Activated CD8-positive, alpha-beta memory T cell treated with anti-CD3 and anti-CD28 coated beads, Interleukin-2, amount 50 U/mL, for 48 hours (primary cell): Measurements from ENCODE around the gene PPM1B.
"Not testable (repeated sequence)": the region's sequence is repeated elsewhere in the genome, so short reads cannot be mapped to it uniquely, and the experiment has no call there.

Experiments
- DNase-seq: peaks from one replicate; pipeline ENCODE4 v3.0.0-alpha.2; 2020

PPM1B gene

DNA sequence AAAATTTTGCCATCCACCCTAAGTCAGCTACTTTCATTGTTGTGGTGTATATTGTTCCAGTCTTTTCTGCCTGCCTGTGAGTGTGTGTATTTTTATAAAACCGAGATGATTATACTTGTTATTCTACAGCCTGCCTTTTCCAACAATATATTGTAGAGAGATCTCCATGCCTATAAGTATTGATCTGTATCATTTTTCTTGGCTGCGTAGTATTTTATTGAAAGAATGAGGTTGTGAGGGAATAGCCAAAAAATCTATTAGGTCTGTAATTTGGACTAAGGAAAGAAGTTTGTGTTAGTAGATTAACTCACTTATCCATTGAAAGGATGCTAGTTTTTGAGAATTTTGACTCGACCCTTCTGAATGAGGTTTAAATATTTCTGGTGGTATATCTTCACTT, 34.9 kb downstream of the PPM1B start:
- no peak for DNase-seq

DNA sequence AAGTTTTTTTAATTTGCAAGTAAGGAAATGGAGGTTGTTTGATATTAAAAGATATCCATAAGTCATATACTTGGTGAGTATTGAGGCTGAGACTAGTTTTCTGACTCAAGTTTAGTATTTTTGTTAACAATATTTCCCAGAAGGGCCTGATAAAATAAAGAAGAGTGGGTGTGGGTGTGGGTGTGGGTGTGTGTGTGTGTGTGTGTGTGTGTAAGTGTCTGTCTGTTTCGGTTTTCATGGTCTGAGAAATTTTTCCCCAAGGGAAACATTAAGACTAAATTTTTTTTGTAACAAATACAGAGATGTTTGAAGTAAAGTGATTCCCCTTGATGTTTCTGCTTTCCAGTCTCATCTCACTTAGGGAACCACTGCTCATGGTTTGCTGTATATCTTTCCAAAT, 36.5 kb downstream of the PPM1B start:
- DNase-seq = no peak

DNA sequence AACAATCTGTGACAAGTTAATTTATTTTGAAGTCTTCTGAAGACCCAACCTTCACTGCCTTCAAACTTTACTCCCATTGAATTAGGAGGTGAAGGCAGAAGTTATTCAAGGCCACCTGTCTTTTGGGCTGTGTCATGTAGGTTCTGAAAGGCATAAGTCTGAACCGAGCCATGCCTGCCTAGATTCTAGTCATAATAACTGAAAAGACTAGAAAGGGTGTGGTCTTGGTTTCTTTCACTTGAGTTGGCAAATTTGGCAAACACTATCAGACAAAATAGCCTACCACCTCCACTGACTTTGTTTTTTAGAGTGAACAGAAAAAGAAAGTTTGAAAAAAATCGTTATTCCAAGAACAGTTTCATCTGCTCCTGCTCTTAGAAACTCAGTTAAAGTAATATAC, 38.4 kb downstream of the PPM1B start:
- no peak for DNase-seq

DNA sequence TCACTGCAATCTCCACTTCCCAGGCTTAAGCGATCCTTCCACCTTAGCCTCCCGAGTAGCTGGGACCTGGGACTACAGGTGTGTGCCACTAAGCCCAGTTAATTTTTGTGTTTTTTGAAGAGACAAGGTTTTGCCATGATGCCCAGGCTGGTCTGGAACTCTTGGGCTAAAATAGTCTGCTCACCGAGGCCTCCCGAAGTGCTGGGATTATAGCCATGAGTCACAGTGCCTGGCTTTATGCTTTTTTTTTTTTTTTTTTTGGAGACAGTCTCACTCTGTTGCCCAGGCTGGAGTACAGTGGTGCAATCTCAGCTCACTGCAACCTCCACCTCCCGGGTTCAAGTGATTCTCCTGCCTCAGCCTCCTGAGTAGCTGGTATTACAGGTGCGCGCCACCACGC, 39.0 kb downstream of the PPM1B start:
- DNase-seq = not testable (repeated sequence)

DNA sequence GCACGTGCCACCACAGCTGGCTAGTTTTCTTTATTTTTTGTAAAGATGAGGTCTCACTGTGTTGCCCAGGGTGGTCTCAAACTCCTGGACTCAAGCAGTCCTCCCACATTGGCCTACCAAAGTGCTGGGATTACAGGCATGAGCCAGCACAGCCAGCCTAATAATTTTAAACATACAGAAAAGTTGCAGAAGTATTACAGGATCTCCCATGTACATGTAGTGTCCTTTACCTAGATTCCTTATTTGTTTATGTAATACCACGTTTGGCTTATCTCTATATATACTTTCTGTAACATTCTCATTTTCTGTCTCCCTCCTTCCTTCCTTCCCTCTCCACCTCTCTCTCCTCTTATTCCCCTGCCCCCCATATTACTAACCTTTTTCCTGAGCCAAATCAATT, 41.7 kb downstream of the PPM1B start:
- no peak for DNase-seq

DNA sequence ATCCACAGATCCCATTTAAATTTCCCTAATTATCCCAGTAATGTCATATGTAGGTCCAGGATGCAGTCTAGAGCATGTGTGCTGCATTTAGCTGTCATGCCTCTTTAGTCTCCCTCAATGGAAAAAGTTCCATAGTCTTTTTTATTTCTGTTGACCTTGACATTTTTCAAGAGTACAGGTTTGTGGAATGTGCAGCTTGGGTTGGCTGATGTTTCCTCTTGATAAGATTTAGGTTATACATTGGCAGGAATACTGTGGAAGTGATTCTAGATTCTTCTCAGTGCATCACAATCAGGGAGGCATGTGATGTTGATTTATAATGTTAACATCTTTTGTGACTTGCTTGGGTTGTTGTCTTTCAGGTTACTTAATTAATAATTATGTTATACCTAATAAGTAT, 42.5 kb downstream of the PPM1B start:
- no peak for DNase-seq

DNA sequence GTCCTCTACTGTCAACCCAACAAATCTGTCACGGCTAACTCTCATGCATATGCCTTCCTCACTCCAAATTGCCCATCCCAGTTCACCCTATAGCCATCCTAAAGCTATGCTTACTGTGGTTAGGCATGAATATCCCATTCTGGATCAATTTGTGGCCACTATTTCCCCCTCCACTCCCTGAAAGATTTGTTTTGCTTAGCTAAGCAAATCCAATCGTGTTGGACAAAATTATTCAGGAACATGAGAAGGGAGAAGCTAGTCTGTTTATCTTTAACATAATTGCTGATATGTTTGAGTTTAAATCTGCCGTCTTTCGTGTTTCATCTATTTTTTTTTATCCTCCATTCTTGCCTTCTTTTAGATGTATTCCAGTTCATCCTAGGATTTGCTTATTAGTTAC, 43.6 kb downstream of the PPM1B start:
- no peak for DNase-seq

DNA sequence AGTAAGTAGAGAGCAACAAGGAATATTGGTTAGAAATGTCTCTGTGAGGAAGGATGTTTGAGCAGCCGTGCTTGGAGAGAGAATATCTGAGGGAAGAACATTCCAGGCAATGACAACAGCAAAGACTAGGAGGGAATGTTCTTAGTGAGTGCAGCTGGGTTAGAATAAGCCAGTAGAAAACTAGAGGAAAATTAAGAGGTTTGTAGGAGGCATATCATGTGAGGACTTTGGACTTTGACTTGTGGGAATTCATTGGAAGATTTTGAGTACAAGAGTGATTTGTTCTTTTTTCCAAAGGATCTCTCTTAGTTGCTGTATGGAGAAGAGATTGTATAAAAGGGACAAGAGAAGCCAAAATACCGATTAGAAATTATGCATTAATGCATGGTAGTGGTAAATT, 47.2 kb downstream of the PPM1B start:
- DNase-seq = no peak

DNA sequence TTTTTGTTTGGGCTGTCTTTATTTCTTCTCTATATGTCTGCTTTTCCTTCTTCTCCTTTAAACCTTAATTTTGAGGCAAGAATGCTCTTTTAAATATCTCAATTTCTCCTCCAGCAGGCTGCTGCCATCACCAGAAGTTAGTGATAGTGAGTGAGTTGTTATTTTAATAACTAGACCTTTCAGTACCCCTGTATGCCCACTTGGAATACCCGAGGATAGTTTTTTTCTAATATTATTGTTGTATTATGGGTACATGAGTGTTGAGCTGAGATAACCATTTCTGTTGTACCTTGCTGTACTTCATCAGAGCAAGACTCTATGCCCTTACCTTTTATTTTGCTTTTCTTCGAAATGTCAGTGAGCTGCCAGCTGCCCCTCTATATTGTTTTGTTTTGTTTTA, 50.1 kb downstream of the PPM1B start:
- DNase-seq = no peak

DNA sequence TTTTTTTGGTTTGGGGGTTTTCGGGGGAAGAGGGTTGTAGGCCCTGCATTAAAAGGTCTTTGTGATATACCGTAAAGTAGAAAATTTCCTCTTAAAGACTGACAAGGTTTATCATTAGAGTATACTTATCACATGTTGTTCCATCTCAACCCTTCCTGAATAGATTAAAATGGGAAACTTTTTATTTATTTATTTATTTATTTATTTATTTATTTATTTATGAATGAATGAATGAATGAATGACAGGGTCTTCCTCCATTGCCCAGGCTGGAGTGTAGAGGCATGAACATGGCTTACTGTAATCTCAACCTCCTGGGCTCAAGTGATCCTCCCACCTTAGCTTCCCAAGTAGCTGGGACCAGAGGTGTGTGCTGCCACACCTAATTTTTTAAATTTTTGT, 58.1 kb downstream of the PPM1B start:
- no peak for DNase-seq

DNA sequence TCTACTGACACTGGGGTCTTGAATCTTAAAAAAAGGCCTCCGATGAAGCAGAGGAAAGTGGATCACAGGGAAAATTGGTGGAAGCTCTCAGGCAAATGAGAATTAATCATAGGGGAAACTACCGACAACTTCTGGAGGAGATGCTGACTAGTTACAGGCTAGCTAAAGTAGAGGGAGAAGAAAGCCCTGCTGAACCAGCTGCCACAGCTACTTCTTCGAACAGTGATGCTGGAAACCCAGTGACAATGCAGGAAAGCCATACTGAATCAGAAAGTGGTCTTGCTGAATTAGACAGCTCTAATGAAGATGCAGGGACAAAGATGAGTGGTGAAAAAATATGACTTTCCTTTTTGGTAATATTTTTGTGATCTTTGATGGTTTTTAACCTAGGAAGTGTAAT, 61.7 kb downstream of the PPM1B start:
- no peak for DNase-seq

DNA sequence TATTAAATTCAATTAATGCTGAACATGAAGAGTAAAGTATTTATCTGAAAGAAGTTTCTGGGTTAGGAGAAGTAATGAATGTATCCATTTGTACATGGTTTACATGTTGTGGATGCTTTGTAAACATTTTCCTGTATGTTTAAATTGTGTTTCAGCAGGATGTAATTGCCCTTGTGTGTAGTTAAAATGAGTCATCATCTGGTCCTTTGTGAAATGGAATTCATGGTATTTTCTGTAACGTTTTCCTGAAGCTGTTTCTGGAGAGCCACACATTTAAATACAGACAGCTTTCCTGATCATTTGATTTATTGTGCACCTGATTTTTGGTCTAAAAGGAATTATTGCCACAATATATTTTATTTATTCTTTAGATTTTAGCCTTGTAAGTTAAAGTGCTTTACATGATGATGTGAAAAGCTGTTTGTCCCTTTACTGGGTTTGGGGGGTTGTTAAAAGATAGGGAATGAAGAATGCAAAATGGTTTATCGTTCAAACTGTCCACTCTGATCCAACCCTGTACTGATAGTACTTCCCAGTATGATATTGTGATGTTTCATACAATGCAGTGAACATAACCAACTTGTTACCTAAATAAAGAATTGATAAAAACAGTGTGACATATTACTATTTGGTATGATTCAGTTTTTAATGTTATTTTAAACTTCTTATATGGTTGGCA, 64.9 kb downstream of the PPM1B start:
- no peak for DNase-seq

DNA sequence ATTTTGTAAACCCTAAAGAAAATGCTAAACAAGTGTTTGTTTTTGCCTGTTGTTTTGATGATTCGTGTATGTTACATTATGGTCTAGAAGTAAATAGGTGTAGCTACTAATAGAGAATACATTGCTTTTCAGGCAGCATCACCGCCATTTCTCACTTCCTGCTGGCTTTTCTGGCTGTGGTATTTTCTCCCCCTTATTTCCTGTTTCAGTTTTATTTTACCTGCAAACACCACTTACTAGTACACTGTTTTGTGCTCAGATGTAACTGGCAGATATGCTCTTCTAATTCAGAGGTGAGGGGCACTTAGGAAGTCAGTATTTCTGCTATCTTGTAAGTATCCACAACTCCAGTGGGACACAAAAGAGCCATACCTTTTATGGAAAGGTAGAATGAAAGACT, 68.5 kb downstream of the PPM1B start:
- DNase-seq = no peak

DNA sequence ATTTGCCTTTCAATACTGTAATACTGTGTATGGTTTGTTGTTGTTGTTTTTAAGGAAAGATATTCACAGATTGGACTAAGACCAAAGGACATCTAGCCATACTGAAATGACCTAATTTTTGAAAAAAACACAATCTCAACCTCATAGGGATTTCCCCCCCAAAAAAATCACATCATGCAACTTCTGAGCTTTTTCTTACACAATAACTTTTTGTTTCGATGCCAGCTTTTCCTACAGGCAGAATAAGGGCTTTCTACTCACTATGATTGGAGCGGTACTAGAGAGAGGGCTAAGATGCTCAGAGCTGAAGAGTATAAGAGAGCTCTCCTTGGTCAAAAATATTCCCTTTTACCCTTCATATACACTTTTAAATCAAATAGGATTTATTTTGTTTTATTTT, 74.2 kb downstream of the PPM1B start:
- DNase-seq = no peak

DNA sequence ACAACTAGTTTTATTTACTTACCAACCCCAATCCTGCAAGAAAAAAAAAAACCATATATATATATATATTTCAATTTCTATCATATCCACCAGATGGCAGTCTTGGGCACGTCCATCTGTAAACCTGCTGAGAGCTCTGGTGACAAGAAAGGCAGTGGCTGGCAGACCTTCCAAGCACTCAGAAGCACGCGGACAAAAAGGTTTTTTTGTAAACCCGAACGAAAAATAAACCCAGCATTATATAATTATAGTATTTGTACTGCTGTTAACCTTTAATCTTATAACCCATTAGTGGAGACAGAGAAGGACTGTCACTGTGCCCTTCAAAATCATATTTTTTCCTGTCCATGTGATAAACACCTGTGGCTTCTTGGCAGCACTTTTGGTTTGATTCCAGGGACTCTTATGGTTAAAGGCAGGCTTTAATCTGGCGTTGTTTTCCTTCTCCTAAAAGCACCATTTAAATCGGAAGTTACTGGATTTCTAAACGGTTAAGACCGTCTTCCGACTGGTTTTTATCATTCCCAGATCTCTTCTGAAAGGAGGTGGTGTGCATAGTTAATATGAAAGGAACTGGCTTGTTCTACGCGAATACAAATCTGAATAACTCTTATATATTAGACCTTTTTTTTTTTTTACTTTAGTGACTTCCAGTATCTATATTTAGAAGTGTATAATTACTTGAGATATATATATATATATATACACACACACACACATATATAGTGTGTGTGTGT, 75.6 kb downstream of the PPM1B start:
- DNase-seq = peak; percentile 61

DNA sequence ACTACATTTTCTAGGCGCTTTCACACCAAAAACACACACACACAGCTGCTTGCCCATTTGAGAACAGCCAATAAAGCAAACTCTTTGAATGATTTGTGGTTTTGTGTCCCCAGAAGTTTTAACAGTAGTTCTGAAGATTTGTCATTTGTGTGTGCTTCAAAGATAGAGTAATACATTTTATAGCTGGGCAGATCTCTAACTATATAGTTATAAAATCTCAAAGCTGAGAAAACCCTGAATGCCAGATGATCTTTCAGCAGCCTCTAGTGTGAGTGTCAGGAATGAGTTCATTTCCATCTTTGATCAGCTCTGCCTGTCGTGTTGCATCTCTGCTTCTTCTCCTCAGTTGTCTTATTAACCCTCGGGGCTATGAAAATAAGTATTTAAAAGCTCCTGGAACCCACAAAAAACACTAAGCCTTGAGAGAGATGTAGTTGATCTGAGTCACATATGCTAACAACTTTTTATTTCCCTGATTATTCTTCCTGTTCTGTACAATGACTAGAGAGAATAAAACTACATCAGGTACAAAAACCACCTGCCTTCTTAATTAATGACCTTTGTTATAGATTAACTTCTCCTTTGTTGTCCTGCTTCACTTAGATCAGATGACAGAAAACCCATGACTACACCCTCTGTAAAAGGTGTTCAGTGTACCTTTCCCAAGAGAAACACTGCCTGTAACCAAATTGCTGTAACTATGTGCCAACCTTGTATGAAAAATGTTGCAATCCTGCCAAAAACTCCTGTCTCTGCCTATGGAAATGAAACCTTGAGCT, 76.6 kb downstream of the PPM1B start:
- no peak for DNase-seq

DNA sequence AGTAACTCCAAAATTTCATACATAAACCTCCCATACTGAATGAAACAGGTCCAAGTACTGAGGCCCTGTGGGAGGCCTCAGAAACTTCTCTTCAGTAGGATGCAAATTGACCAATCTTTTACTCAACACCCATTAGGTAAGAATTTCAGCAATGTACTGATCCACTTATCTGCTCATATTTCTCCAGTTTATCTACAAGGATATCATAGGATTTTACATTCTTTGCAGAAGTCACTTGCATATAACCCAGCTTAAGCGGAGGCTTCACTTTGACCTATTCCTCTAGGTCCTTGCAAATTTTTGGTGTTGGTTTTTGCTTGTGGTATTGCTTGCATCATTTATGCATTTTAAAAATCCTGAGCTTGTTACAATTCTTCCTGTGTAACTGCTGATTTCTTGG, 77.8 kb downstream of the PPM1B start:
- no peak for DNase-seq

DNA sequence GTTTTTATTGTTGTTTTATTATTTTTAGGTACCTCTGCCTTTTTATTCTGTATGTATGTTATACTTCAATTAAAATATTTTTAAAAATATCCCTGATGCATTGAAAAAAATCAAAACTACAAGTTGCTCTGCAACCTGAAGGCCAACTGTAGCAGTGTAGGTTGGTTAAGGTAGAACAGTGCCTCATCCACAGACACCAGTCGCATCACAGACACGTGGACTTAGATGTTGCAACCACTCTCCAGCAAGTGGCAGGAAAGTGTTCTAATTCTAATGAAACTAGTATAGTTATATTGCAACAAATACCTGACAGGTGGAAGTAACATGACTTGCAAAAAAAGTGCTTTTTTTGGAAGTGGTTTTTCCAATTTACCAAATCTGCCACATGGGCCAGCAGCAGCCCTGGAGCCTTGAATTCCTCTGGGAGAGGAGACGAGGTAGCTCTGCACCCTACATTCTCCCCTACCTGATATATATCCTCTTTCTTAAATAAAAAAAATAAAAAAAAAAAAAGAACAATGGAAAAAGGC, 78.2 kb downstream of the PPM1B start:
- DNase-seq = no peak

DNA sequence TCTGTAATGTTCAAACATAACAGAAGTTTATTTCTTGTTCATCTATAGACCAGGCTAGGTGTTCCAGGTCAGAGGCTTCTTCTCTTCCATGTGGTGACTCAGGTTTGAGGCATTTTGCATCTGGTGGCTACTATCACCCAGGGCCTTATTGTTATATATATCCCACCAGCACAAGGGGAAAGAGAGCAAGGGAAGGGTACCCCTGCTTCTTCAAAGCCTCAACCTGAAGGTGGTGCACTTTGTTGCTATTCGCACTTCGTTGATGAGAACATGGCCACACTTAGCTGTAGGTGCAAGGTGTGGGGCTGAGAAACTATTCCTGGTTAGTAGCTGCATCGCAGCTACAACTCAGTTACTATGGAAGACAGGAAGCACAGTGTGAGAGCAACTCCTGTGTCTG, 79.2 kb downstream of the PPM1B start:
- no peak for DNase-seq

DNA sequence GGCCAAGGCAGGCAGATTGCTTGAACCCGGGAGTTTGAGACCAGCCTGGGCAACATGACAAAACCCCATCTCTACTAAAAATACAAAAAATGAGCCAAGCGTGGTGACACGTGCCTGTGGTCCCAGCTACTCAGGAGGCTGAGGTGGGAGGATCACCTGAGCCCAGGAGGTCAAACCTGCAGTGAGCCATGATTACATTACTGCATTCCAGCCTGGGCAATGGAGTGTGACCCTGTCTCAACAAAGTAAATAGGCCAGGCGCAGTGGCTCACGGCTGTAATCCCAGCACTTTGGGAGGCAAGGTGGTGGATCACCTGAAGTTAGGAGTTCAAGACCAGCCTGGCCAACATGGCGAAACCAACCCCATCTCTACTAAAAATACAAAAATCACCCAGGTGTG, 80.6 kb downstream of the PPM1B start:
- not testable (repeated sequence) for DNase-seq

DNA sequence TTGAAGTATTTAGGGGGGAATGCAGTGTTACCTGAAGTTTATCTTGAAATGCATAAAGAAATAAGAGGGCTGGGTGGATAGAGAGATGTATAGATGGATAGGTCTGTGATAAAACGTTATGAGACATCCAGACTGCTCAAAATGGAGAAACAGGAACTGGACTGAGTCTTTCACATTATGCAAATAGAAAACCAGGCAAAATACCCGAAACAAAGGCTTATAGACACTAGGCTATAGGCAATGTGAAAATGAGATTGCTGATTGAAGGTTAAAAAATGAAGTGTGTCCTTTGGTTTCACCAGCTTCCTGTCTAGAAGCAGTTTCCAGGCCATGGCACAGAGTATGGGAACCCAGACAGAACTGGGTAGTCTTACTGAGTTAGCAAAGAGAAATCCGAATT, 81.7 kb downstream of the PPM1B start:
- DNase-seq = no peak

DNA sequence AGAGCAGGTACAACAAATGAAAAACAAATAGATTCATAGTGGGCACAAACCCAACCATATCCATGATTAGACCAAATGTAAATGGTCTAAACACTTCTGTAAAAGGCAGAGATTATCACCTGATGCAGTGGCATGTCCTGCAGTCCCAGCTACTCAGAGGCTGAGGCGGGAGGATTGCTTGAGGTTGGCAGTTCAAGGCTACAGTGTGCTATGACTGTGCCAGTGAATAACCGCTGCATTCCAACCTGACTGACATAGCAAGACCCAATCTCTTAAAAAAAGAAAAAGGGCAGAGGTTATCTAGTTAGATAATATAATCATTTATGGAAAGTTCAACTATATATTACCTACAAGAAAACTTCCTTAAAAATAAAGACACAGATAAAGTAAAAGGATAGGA, 85.3 kb downstream of the PPM1B start:
- DNase-seq = no peak

DNA sequence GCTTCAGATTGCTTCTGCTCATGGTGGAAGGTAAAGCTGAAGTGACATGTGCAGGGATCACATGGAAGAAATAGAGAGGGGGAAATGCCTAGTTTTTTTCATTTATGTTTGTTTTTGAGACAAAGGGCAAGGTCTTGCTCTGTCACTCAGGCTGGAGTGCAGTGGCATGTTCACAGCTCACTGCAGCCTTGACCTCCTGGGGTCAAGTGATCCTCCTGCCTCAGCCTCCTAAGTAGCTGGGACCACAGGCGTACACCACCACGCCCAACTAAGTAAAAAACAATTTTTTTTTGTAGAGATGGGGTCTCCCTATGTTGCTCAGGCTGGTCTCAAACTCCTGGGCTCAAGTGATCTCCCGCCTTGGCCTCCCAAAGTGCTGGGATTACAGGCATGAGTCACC, 87.0 kb downstream of the PPM1B start:
- DNase-seq = not testable (repeated sequence)

DNA sequence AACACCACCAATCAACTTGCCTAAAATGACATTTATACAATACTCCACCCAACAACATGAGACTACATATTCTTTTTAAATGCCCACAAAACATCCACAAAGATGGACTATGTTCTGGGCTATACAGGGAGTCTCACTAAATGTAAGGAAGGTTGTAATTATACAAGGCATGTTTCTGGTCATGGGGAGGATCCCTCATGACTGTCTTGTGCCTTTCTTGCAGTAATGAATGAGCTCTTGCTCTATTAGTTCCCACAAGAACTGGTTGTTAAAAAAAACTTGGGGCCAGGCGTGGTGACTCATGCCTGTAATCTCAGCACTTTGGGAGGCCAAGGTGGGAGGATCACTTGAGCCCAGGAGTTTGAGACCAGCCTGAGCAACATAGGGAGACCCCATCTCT, 89.1 kb downstream of the PPM1B start:
- not testable (repeated sequence) for DNase-seq
